Stomach smooth muscle (tissue), 2 donors: Measurements from ENCODE around the gene C10orf143.
"Not testable (repeated sequence)": the region's sequence is repeated elsewhere in the genome, so short reads cannot be mapped to it uniquely, and the experiment has no call there.

Experiments
- H3K27ac ChIP-seq: one replicate; pipeline ENCODE4 v1.7.0; 2013; ENCODE audit warnings: mild to moderate bottlenecking, low read length, inconsistent platforms
- H3K27me3 ChIP-seq, 2 donors: one replicate each; pipeline ENCODE4 v1.7.0; 2013; ENCODE audit warnings: low read length in 2 of 2; ENCODE audit not compliant: insufficient read depth in 2 of 2, control insufficient read depth in 1 of 2
- H3K36me3 ChIP-seq, 2 donors: one replicate each; pipeline ENCODE4 v1.7.0; 2013; ENCODE audit warnings: low read length in 2 of 2; ENCODE audit not compliant: control insufficient read depth in 2 of 2, insufficient read depth in 2 of 2
- H3K4me1 ChIP-seq: one replicate; pipeline ENCODE4 v1.7.0; 2013; ENCODE audit warnings: low read length; ENCODE audit not compliant: control insufficient read depth, insufficient read depth
- H3K4me3 ChIP-seq, 2 donors: one replicate each; pipeline ENCODE4 v1.7.0; 2013; ENCODE audit warnings: low read length in 2 of 2
- H3K9ac ChIP-seq, 2 donors: one replicate each; pipeline ENCODE4 v1.7.0; 2013; ENCODE audit warnings: low read length in 2 of 2, mild to moderate bottlenecking in 1 of 2
- H3K9me3 ChIP-seq, 2 donors: one replicate each; pipeline ENCODE4 v1.7.0; 2013; ENCODE audit warnings: low read length in 2 of 2; ENCODE audit not compliant: control insufficient read depth in 2 of 2
- donor health status: healthy.
- donor health status: Pancreatic carcinoma.

The C10orf143 gene

GRCh38 chr10:130036296-130037065 lies 74.1 kb downstream of the C10orf143 start:
- Histone ChIP-seq H3K27ac (no peak overlapping the region), H3K4me3 (no peak overlapping the region)

GRCh38 chr10:130029209-130029608 lies 81.4 kb downstream of the C10orf143 start:
- Histone ChIP-seq H3K27me3 (peaks cover 0 to 2% of the 10 kb centered on the region in 2 donors), H3K9ac (no peak overlapping the region), H3K4me3 (no peak overlapping the region), H3K27ac (no peak overlapping the region), H3K4me1 (no peaks in the 10 kb centered on the region), H3K9me3 (no peaks in the 10 kb centered on the region), H3K36me3 (no peaks in the 10 kb centered on the region)

More at GRCh38 chr10:130036296-130037065, 74.1 kb downstream of the C10orf143 start:
- peaks cover 0 to 2% of the 10 kb centered on the region in 2 donors for H3K27me3 ChIP-seq
- H3K9ac ChIP-seq: no peak overlapping the region
- H3K4me1 ChIP-seq: no peaks in the 10 kb centered on the region
- no peaks in the 10 kb centered on the region for H3K9me3 ChIP-seq
- no peaks in the 10 kb centered on the region for H3K36me3 ChIP-seq

GRCh38 chr10:130028465-130028819 lies 82.2 kb downstream of the C10orf143 start:
- Histone ChIP-seq H3K4me1 (no peaks in the 10 kb centered on the region), H3K27ac (no peak overlapping the region), H3K9ac (no peak overlapping the region), H3K27me3 (peaks cover 0 to 2% of the 10 kb centered on the region in 2 donors), H3K36me3 (no peaks in the 10 kb centered on the region), H3K9me3 (no peaks in the 10 kb centered on the region), H3K4me3 (no peak overlapping the region)

GRCh38 chr10:130027716-130028464 lies 82.7 kb downstream of the C10orf143 start:
- no peak overlapping the region for H3K9ac ChIP-seq
- H3K36me3 ChIP-seq: no peaks in the 10 kb centered on the region
- H3K9me3 ChIP-seq: no peaks in the 10 kb centered on the region
- no peaks in the 10 kb centered on the region for H3K4me1 ChIP-seq
- H3K27ac ChIP-seq: no peak overlapping the region
- peaks cover 0 to 2% of the 10 kb centered on the region in 2 donors for H3K27me3 ChIP-seq
- H3K4me3 ChIP-seq: no peak overlapping the region

GRCh38 chr10:130026670-130027456 lies 83.8 kb downstream of the C10orf143 start:
- H3K9ac ChIP-seq: no peak overlapping the region
- H3K36me3 ChIP-seq: no peaks in the 10 kb centered on the region
- no peaks in the 10 kb centered on the region for H3K9me3 ChIP-seq
- H3K4me3 ChIP-seq: no peak overlapping the region
- no peak overlapping the region for H3K27ac ChIP-seq
- no peaks in the 10 kb centered on the region for H3K4me1 ChIP-seq
- H3K27me3 ChIP-seq: peaks cover 0 to 2% of the 10 kb centered on the region in 2 donors

- Histone ChIP-seq H3K27me3 (peaks cover 0 to 2% of the 10 kb centered on the region in 2 donors), H3K9me3 (no peaks in the 10 kb centered on the region), H3K9ac (no peak overlapping the region), H3K4me1 (no peaks in the 10 kb centered on the region), H3K36me3 (no peaks in the 10 kb centered on the region), H3K27ac (no peak overlapping the region), H3K4me3 (no peak overlapping the region)
Measured at GRCh38 chr10:130025811-130026485, 84.7 kb downstream of the C10orf143 start.

- Histone ChIP-seq H3K9ac (no peak overlapping the region), H3K27ac (no peak overlapping the region), H3K36me3 (no peaks in the 10 kb centered on the region), H3K27me3 (peaks cover 0 to 2% of the 10 kb centered on the region in 2 donors), H3K4me3 (no peak overlapping the region), H3K9me3 (no peaks in the 10 kb centered on the region), H3K4me1 (no peaks in the 10 kb centered on the region)
Measured at GRCh38 chr10:130025326-130025725, 85.3 kb downstream of the C10orf143 start.

GRCh38 chr10:130024779-130025325 lies 85.8 kb downstream of the C10orf143 start:
- Histone ChIP-seq H3K4me1 (no peaks in the 10 kb centered on the region), H3K9ac (no peak overlapping the region), H3K36me3 (no peaks in the 10 kb centered on the region), H3K4me3 (no peak overlapping the region), H3K27ac (no peak overlapping the region), H3K9me3 (no peaks in the 10 kb centered on the region), H3K27me3 (peaks cover 0 to 2% of the 10 kb centered on the region in 2 donors)

- H3K4me3 ChIP-seq, H3K9me3 ChIP-seq, H3K36me3 ChIP-seq, H3K9ac ChIP-seq, H3K4me1 ChIP-seq, H3K27ac ChIP-seq, H3K27me3 ChIP-seq: not testable (repeated sequence)
Measured at GRCh38 chr10:130024326-130024725, 86.3 kb downstream of the C10orf143 start.
